A549 (cell line): Measurements from ENCODE around the gene ANKRD28. TPM values are rescaled to one million over a fixed set of nuclear protein-coding genes. Genes with fewer than 3 reads are reported as not detected.

Experiments
- ATAC-seq, 2 experiments: fragments of 200-7000 bp in 1 of 2; fragments of >200 bp in 1 of 2; cut with Nextera tagmentation in 1 of 2; cut with Tn5 transposase in 1 of 2; 3 replicates each; pipeline versions ENCODE4 v1.8.0 to v1.9.1; 2018 to 2020; ENCODE audit warnings: mild to moderate bottlenecking in 1 of 2, moderate library complexity in 1 of 2
- CTCF ChIA-PET: fragments of 300-600 bp; sonication (Branson Sonifier 250); formaldehyde crosslinking; extraction: SDS; loops from one replicate; lab custom pipeline; 2021; ENCODE audit warnings: antibody characterized with exemption, inconsistent platforms; lab: Yijun Ruan, JAX
- POLR2A ChIA-PET: fragments of 350-600 bp; formaldehyde crosslinking; extraction: SDS; loops from one replicate; lab custom pipeline; 2021; ENCODE audit warnings: antibody characterized with exemption, inconsistent platforms; lab: Yijun Ruan, JAX
- DNase-seq, 2 experiments: peaks; one replicate each; pipeline versions ENCODE4 v3.0.0 to v3.0.0-alpha.2; 2011 to 2016; ENCODE audit warnings: low read depth in 1 of 2, low spot score in 1 of 2
- FAIRE-seq: peaks from 2 replicates; lab custom pipeline; 2011; peaks lifted over from hg19 to GRCh38; lab: Jason Lieb, UNC
- H3K27ac ChIP-seq, 2 experiments: fragments of >200 bp; sonication (Bioruptor Twin); formaldehyde crosslinking; 3 replicates each; pipeline ENCODE4 v1.5.1; 2016 to 2017
- H3K4me1 ChIP-seq: fragments of >200 bp; sonication (Bioruptor Twin); formaldehyde crosslinking; 3 replicates; pipeline ENCODE4 v1.6.1; 2016
- H3K4me2 ChIP-seq: fragments of >200 bp; sonication (Bioruptor Twin); formaldehyde crosslinking; 3 replicates; pipeline ENCODE4 v1.6.1; 2016
- H3K4me3 ChIP-seq: fragments of >200 bp; sonication (Bioruptor Twin); formaldehyde crosslinking; 3 replicates; pipeline ENCODE4 v1.5.1; 2016
- H3K9me3 ChIP-seq: fragments of >200 bp; sonication (Bioruptor Twin); formaldehyde crosslinking; 3 replicates; pipeline ENCODE4 v1.6.1; 2016
- BCL3 ChIP-seq: fragments of >200 bp; sonication (Bioruptor Twin); formaldehyde crosslinking; IDR thresholded peaks from 3 replicates; pipeline ENCODE4 v1.6.1; 2016
- CHD4 ChIP-seq: fragments of 200-600 bp; sonication (generic); IDR thresholded peaks from 2 replicates; pipeline ENCODE4 v1.6.1; 2016; ENCODE audit warnings: antibody characterized with exemption, mild to moderate bottlenecking, borderline replicate concordance
- EHF ChIP-seq: fragments of 250-450 bp; sonication (Bioruptor Pico); IDR thresholded peaks from 2 replicates; pipeline ENCODE4 v1.5.0; 2020; ENCODE audit warnings: mild to moderate bottlenecking
- EHMT2 ChIP-seq: fragments of 200-600 bp; sonication (generic); IDR thresholded peaks from 2 replicates; pipeline ENCODE4 v1.6.1; 2016; ENCODE audit warnings: antibody characterized with exemption, low read depth, mild to moderate bottlenecking, moderate library complexity
- ELK1 ChIP-seq: fragments of 150-350 bp; IDR thresholded peaks from 2 replicates; pipeline ENCODE4 v1.6.1; 2014; ENCODE audit warnings: low read depth, mild to moderate bottlenecking, low read length
- FOSB ChIP-seq: fragments of 250-450 bp; sonication (Bioruptor Pico); IDR thresholded peaks from 2 replicates; pipeline ENCODE4 v1.5.0; 2020; ENCODE audit warnings: mild to moderate bottlenecking, moderate library complexity
- FOSL2 ChIP-seq, 2 experiments: fragments of 450-650 bp in 1 of 2; fragments of >200 bp in 1 of 2; sonication (Bioruptor Twin) in 1 of 2; formaldehyde crosslinking; IDR thresholded peaks; 2 replicates each; pipeline versions ENCODE4 v1.5.0 to v1.6.1; 2016 to 2020; ENCODE audit warnings: mild to moderate bottlenecking in 1 of 2, moderate library complexity in 1 of 2
- GATA3 ChIP-seq: IDR thresholded peaks from 2 replicates; pipeline ENCODE4 v1.6.1; 2012; ENCODE audit warnings: borderline replicate concordance
- HDAC2 ChIP-seq: fragments of 200-600 bp; sonication (generic); IDR thresholded peaks from 2 replicates; pipeline ENCODE4 v1.6.1; 2016
- HEYL ChIP-seq: fragments of 250-450 bp; sonication (Bioruptor Pico); IDR thresholded peaks from 2 replicates; pipeline ENCODE4 v1.8.0; 2021; ENCODE audit warnings: mild to moderate bottlenecking, moderate library complexity
- HOXB13 ChIP-seq: fragments of 250-450 bp; sonication (Bioruptor Pico); IDR thresholded peaks from 2 replicates; pipeline ENCODE4 v1.5.0; 2020; ENCODE audit warnings: low read depth, mild to moderate bottlenecking, moderate library complexity
- JUNB ChIP-seq: fragments of >200 bp; sonication (Bioruptor Twin); formaldehyde crosslinking; IDR thresholded peaks from 2 replicates; pipeline ENCODE4 v1.6.1; 2016
- KDM5A ChIP-seq: fragments of 200-600 bp; sonication (generic); IDR thresholded peaks from 2 replicates; pipeline ENCODE4 v1.6.1; 2016; ENCODE audit warnings: antibody characterized with exemption, mild to moderate bottlenecking
- MAFK ChIP-seq: fragments of 450-650 bp; IDR thresholded peaks from 2 replicates; pipeline ENCODE4 v1.6.1; 2014; ENCODE audit not compliant: partially characterized antibody
- MYC ChIP-seq: IDR thresholded peaks from 2 replicates; pipeline ENCODE4 v1.6.1; 2012; ENCODE audit warnings: mild to moderate bottlenecking, inconsistent platforms, low read length, improper control_type of control experiment, borderline replicate concordance
- NFE2L2 ChIP-seq: fragments of 150-350 bp; conservative IDR thresholded peaks from 2 replicates; pipeline ENCODE4 v1.6.1; 2014; ENCODE audit warnings: low read length
- PHF8 ChIP-seq: fragments of 200-600 bp; sonication (generic); IDR thresholded peaks from 2 replicates; pipeline ENCODE4 v1.6.1; 2016; ENCODE audit warnings: low read depth, mild to moderate bottlenecking, antibody characterized with exemption, moderate library complexity, borderline replicate concordance
- RAD21 ChIP-seq, 2 experiments: fragments of >200 bp in 1 of 2; sonication (Bioruptor Twin) in 1 of 2; formaldehyde crosslinking in 1 of 2; IDR thresholded peaks in 1 of 2; conservative IDR thresholded peaks in 1 of 2; 2 replicates in 1 of 2; 3 replicates in 1 of 2; pipeline ENCODE4 v1.6.1; 2012 to 2018; ENCODE audit warnings: inconsistent platforms in 1 of 2
- RARB ChIP-seq: fragments of 250-450 bp; sonication (Bioruptor Pico); IDR thresholded peaks from 2 replicates; pipeline ENCODE4 v1.8.0; 2021; ENCODE audit warnings: mild to moderate bottlenecking, moderate library complexity
- RNF2 ChIP-seq: fragments of 200-600 bp; sonication (generic); IDR thresholded peaks from 2 replicates; pipeline ENCODE4 v1.6.1; 2016; ENCODE audit warnings: low read depth, mild to moderate bottlenecking, antibody characterized with exemption, moderate library complexity, borderline replicate concordance
- SREBF2 ChIP-seq: fragments of 450-650 bp; IDR thresholded peaks from 2 replicates; pipeline ENCODE4 v1.6.1; 2014; ENCODE audit warnings: mild to moderate bottlenecking, moderate library complexity
- TFCP2L1 ChIP-seq: fragments of 250-450 bp; sonication (Bioruptor Pico); IDR thresholded peaks from 2 replicates; pipeline ENCODE4 v1.5.0; 2021; ENCODE audit warnings: mild to moderate bottlenecking
- USF2 ChIP-seq: fragments of 450-650 bp; IDR thresholded peaks from 2 replicates; pipeline ENCODE4 v1.6.1; 2014; ENCODE audit warnings: antibody characterized with exemption
- ZFP36 ChIP-seq: fragments of 450-650 bp; IDR thresholded peaks from 2 replicates; pipeline ENCODE4 v1.6.1; 2014; ENCODE audit warnings: borderline replicate concordance; ENCODE audit not compliant: partially characterized antibody
- ZSCAN20 ChIP-seq: fragments of 250-450 bp; sonication (Bioruptor Pico); IDR thresholded peaks from 2 replicates; pipeline ENCODE4 v1.8.0; 2022; ENCODE audit warnings: mild to moderate bottlenecking, moderate library complexity
- WGBS: methylation state at CpG from one replicate; pipeline ENCODE4 v1.1.6; 2017; ENCODE audit errors: missing lambda C conversion rate; 5-methylcytosine and 5-hydroxymethylcytosine counted together
- polyA plus RNA-seq, 4 experiments: library from polyadenylated mRNA; depleted of rRNA in 3 of 4; stranded (reverse); fragments of >200 nt; fragmentation: RNase III in 1 of 4; extraction: RNeasy Plus Mini Kit Qiagen cat#74134 plus additional on column Dnase treatment in 1 of 4; gene quantifications; 2 replicates in 3 of 4; 3 replicates in 1 of 4; pipeline ENCODE4 v1.2.3, GENCODE V29; 2011 to 2017
- TF ChIP-seq, protein P1 (sequence below): fragments of 250-450 bp; sonication (Bioruptor Pico); IDR thresholded peaks from 2 replicates; pipeline ENCODE4 v1.5.0; 2020; ENCODE audit warnings: low read depth, mild to moderate bottlenecking, moderate library complexity
- TF ChIP-seq, protein P2 (sequence below): fragments of >200 bp; sonication (Bioruptor Twin); formaldehyde crosslinking; IDR thresholded peaks from 2 replicates; pipeline ENCODE4 v1.6.1; 2016
- TF ChIP-seq, protein P3 (sequence below): IDR thresholded peaks from 2 replicates; pipeline ENCODE4 v1.6.1; 2012; ENCODE audit warnings: low read depth, borderline replicate concordance
- TF ChIP-seq, protein P4 (sequence below): IDR thresholded peaks from 2 replicates; pipeline ENCODE4 v1.6.1; 2012

The ANKRD28 gene
- polyA plus RNA-seq, 2 of the 4 experiments (the other 2 are of a cell fraction) = 29.9 to 72.0 TPM

GRCh38 chr3:15781637-15782402 is 16.0 kb downstream of the ANKRD28 start:
- peak overlapping the region; percentile 34 for H3K4me2 ChIP-seq
- CTCF ChIA-PET = interaction anchor here (0.9 to 1.0 kb wide), 3 partner anchors 14 to 101 kb away, joined by 3 to 5 read pairs (median 4); no protein-coding TSS in a partner anchor
- H3K4me3 ChIP-seq = no peak overlapping the region
- no peaks in the 10 kb centered on the region for H3K9me3 ChIP-seq
- 90% methylated on average over 6 of the region's 6 CpGs for WGBS
- POLR2A ChIA-PET = no interaction called here
- TF ChIP-seq, protein P1, sequence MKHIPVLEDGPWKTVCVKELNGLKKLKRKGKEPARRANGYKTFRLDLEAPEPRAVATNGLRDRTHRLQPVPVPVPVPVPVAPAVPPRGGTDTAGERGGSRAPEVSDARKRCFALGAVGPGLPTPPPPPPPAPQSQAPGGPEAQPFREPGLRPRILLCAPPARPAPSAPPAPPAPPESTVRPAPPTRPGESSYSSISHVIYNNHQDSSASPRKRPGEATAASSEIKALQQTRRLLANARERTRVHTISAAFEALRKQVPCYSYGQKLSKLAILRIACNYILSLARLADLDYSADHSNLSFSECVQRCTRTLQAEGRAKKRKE (CRISPR knock-in tag) = no peak
- TF ChIP-seq ELK1 = no peak
- TF ChIP-seq ZFP36 = no peak
- TF ChIP-seq BCL3 = no peak
- TF ChIP-seq HDAC2 = no peak
- no peak for TF ChIP-seq CHD4
- no peak for TF ChIP-seq NFE2L2
- TF ChIP-seq EHMT2 = no peak
- TF ChIP-seq, protein P2, sequence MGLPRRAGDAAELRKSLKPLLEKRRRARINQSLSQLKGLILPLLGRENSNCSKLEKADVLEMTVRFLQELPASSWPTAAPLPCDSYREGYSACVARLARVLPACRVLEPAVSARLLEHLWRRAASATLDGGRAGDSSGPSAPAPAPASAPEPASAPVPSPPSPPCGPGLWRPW = no peak
- no peak for TF ChIP-seq SREBF2
- TF ChIP-seq, protein P3, sequence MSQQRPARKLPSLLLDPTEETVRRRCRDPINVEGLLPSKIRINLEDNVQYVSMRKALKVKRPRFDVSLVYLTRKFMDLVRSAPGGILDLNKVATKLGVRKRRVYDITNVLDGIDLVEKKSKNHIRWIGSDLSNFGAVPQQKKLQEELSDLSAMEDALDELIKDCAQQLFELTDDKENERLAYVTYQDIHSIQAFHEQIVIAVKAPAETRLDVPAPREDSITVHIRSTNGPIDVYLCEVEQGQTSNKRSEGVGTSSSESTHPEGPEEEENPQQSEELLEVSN = no peak
- TF ChIP-seq MYC = no peak
- no peak for TF ChIP-seq RNF2
- no peak for TF ChIP-seq ZSCAN20 (CRISPR knock-in tag)
- no peak for TF ChIP-seq EHF
- H3K4me1 ChIP-seq = peaks cover 68% of the 10 kb centered on the region
- no peak for FAIRE-seq
- H3K27ac ChIP-seq = peak overlapping the region; percentile 26 to 42; a peak in 3 of 6 replicates
- no peak for DNase-seq
- ATAC-seq = peak in 1 of 2 experiments; percentile 42; a peak in 2 of 6 replicates

DNA sequence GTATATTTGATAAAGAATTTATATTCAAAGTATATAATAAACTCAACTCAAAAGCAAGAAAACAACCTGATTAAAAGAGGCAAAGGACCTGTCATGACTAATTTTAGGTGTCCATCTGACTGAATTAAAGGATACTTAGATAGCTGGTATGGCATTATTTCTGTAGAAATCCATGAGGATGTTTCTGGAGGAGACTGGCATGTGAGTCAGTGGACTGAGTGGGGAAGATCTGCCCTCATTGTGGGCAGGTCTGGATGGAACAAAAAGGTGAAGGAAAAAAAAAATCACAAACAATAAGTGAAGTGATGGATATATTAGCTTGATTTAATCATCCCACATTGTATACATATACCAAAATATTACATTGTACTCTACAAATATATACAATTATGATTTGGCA is 16.6 kb downstream of the ANKRD28 start:
- Histone ChIP-seq H3K4me2 (peak overlapping the region; percentile 34), H3K4me3 (no peak overlapping the region), H3K4me1 (peaks cover 75% of the 10 kb centered on the region), H3K9me3 (no peaks in the 10 kb centered on the region)
- DNase-seq (no peak), FAIRE-seq (no peak), ATAC-seq (no peak)
- CTCF ChIA-PET = interaction anchor here (0.6 to 1.0 kb wide), 4 partner anchors 30 to 1744 kb away, joined by 3 to 4 read pairs (median 4); no protein-coding TSS in a partner anchor
- POLR2A ChIA-PET = no interaction called here
- no peak for TF ChIP-seq MAFK
- TF ChIP-seq, protein P4, sequence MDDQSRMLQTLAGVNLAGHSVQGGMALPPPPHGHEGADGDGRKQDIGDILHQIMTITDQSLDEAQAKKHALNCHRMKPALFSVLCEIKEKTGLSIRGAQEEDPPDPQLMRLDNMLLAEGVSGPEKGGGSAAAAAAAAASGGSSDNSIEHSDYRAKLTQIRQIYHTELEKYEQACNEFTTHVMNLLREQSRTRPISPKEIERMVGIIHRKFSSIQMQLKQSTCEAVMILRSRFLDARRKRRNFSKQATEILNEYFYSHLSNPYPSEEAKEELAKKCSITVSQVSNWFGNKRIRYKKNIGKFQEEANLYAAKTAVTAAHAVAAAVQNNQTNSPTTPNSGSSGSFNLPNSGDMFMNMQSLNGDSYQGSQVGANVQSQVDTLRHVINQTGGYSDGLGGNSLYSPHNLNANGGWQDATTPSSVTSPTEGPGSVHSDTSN = no peak
- TF ChIP-seq ZSCAN20 (CRISPR knock-in tag) = no peak
- TF ChIP-seq USF2 = no peak
- TF ChIP-seq ELK1 = no peak
- TF ChIP-seq KDM5A = no peak
- TF ChIP-seq GATA3 = no peak
- no peak for TF ChIP-seq JUNB
- TF ChIP-seq PHF8 = no peak
- TF ChIP-seq FOSB (CRISPR knock-in tag) = no peak
- no peak for TF ChIP-seq RARB
- TF ChIP-seq TFCP2L1 (CRISPR knock-in tag) = no peak
- no peak for TF ChIP-seq RAD21 (conservative IDR thresholded peaks at IDR 0.05 in 1 of 2, IDR thresholded peaks at IDR 0.05 in 1 of 2)
- no peak for TF ChIP-seq HOXB13
- no peak for TF ChIP-seq EHMT2
- TF ChIP-seq FOSL2 (IDR thresholded peaks at IDR 0.05) = no peak
- no peak for TF ChIP-seq FOSL2 (CRISPR knock-in tag; IDR thresholded peaks at IDR 0.05)
- no peak for TF ChIP-seq HEYL (CRISPR knock-in tag)
- no peak for TF ChIP-seq RNF2
- TF ChIP-seq, all 56 proteins: peak for 0
- H3K27ac ChIP-seq = peak overlapping the region in 1 of 2 experiments; percentile 26; a peak in 1 of 6 replicates
